ENCODE measurements around the gene SEH1L.
"Not testable (repeated sequence)": the region's sequence is repeated elsewhere in the genome, so short reads cannot be mapped to it uniquely, and the experiment has no call there.

Gene SEH1L

GRCh38 chr18:12996661-12997292 lies 49.0 kb downstream of the SEH1L start:
- no peak for DNase-seq (ENCODE audit: low read depth)

GRCh38 chr18:12997330-12997729 lies 49.5 kb downstream of the SEH1L start:
- not testable (repeated sequence) for DNase-seq (ENCODE audit: low read depth)

GRCh38 chr18:12998332-12999060 lies 50.7 kb downstream of the SEH1L start:
- no peak for DNase-seq (ENCODE audit: low read depth)

GRCh38 chr18:13003466-13003896 lies 55.7 kb downstream of the SEH1L start:
- no peak for DNase-seq (ENCODE audit: low read depth)

GRCh38 chr18:13004396-13004795 lies 56.6 kb downstream of the SEH1L start:
- DNase-seq (ENCODE audit: low read depth) = no peak

- DNase-seq (ENCODE audit: low read depth) = no peak
Measured at GRCh38 chr18:13005289-13005688, 57.5 kb downstream of the SEH1L start.

GRCh38 chr18:13006531-13007247 lies 58.9 kb downstream of the SEH1L start:
- DNase-seq (ENCODE audit: low read depth) = no peak

GRCh38 chr18:13007248-13007560 lies 59.4 kb downstream of the SEH1L start:
- no peak for DNase-seq (ENCODE audit: low read depth)

- no peak for DNase-seq (ENCODE audit: low read depth)
Measured at GRCh38 chr18:13011719-13012118, 63.9 kb downstream of the SEH1L start.

- no peak for DNase-seq (ENCODE audit: low read depth)
Measured at GRCh38 chr18:13014232-13014631, 66.4 kb downstream of the SEH1L start.

GRCh38 chr18:13014818-13015217 lies 67.0 kb downstream of the SEH1L start:
- no peak for DNase-seq (ENCODE audit: low read depth)

- no peak for DNase-seq (ENCODE audit: low read depth)
Measured at GRCh38 chr18:13017247-13017875, 69.5 kb downstream of the SEH1L start.

GRCh38 chr18:13018374-13018773 lies 70.6 kb downstream of the SEH1L start:
- DNase-seq (ENCODE audit: low read depth) = no peak

GRCh38 chr18:13019301-13019700 lies 71.5 kb downstream of the SEH1L start:
- DNase-seq (ENCODE audit: low read depth) = no peak

- no peak for DNase-seq (ENCODE audit: low read depth)
Measured at GRCh38 chr18:13022644-13023043, 74.8 kb downstream of the SEH1L start.

- no peak for DNase-seq (ENCODE audit: low read depth)
Measured at GRCh38 chr18:13025233-13025632, 77.4 kb downstream of the SEH1L start.

- DNase-seq (ENCODE audit: low read depth) = no peak
Measured at GRCh38 chr18:13026583-13027270, 78.9 kb downstream of the SEH1L start.

- DNase-seq (ENCODE audit: low read depth) = no peak
Measured at GRCh38 chr18:13028869-13029268, 81.1 kb downstream of the SEH1L start.

- no peak for DNase-seq (ENCODE audit: low read depth)
Measured at GRCh38 chr18:13032173-13032572, 84.4 kb downstream of the SEH1L start.

- no peak for DNase-seq (ENCODE audit: low read depth)
Measured at GRCh38 chr18:13035249-13035914, 87.6 kb downstream of the SEH1L start.

- DNase-seq (ENCODE audit: low read depth) = no peak
Measured at GRCh38 chr18:13036622-13037320, 89.0 kb downstream of the SEH1L start.
